Smooth muscle cell of trachea (primary cell): Measurements from ENCODE around the gene COPS6. TPM values are rescaled to one million over a fixed set of nuclear protein-coding genes. Genes with fewer than 3 reads are reported as not detected.

Experiments
- total RNA-seq: library from RNA; depleted of rRNA; stranded (reverse); fragments of >200 nt; gene quantifications from 2 replicates; pipeline ENCODE4 v1.2.1, GENCODE V29; 2014

Gene COPS6
- 74.6 and 113 TPM in 2 replicates for total RNA-seq

DNA sequence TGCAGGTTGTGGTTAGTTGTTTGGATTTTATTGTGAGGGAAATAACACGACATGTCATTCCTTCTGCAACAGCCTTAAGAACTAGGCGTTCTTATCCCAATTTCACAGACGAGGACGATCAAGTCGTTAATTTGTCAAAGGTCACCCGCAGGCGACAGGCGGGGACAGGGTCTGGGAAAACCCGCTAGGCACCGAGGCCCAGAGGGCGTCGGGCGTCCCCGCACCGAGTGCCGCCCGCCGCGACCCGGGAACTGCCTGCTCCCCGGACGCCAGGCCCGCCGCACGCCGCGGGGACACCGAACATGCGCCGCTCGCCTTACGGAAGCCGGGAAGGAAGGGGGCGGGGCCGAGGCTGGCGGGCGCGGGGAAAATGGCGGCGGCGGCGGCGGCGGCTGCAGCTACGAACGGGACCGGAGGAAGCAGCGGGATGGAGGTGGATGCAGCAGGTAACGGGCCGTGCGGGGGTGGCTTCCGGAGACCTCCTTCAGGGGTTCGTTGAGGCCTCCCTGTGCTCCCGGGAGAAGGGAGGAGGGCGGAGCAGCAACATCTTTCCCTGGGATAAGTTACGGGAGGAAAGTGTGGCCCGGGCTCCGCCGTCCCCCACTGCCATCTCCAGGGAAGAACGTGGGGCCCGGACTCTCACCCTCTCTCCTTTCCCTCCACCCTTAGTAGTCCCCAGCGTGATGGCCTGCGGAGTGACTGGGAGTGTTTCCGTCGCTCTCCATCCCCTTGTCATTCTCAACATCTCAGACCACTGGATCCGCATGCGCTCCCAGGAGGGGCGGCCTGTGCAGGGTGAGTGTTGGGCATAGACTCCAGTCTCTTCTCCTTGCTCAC is at the start of gene COPS6:
Gene COPS6, plus strand, starts transcription at position 349 of the 837 bp plus-strand sequence. Its CDS starts 22 bp downstream, at position 371.

GRCh38 chr7:100049441-100050291 is 39.1 kb upstream of the COPS6 start, which contains the start of gene ZSCAN21:
Gene ZSCAN21 (plus strand): TSS chr7:100049774. CDS start chr7:100057007, 7,233 bp downstream.

DNA sequence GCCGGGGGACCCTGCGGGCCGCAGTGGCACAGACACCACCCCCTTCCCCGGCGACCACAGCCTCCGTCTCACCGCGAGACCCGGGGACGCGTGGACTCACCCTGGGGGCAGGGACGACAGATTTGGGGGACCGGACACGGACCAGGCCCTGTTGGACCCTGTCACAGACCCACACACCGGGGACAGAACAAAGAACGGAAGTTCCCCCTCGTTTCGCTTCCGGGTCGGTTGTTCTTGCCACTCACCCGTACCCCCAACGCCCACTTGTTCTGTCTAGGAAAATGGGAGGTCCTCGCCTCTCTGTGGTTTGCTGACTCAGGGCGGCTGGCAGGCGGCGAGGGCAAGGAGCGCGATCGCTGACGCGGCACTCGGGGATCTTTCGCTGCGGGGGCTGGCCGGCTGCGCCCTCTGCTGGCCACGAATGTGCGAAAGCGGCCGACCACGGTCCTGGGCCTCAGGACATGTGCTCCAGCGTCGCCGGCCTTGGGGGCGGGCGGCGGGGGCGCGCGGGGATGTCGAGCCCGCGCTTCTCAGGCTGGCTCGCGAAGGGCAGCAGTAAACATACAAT is 7.2 kb upstream of the COPS6 start, which contains the start of gene ZNF3:
Gene ZNF3, minus strand, starts transcription at position 189 of the 568 bp plus-strand sequence. CDS start 4,366 bp downstream, outside the sequence.

DNA sequence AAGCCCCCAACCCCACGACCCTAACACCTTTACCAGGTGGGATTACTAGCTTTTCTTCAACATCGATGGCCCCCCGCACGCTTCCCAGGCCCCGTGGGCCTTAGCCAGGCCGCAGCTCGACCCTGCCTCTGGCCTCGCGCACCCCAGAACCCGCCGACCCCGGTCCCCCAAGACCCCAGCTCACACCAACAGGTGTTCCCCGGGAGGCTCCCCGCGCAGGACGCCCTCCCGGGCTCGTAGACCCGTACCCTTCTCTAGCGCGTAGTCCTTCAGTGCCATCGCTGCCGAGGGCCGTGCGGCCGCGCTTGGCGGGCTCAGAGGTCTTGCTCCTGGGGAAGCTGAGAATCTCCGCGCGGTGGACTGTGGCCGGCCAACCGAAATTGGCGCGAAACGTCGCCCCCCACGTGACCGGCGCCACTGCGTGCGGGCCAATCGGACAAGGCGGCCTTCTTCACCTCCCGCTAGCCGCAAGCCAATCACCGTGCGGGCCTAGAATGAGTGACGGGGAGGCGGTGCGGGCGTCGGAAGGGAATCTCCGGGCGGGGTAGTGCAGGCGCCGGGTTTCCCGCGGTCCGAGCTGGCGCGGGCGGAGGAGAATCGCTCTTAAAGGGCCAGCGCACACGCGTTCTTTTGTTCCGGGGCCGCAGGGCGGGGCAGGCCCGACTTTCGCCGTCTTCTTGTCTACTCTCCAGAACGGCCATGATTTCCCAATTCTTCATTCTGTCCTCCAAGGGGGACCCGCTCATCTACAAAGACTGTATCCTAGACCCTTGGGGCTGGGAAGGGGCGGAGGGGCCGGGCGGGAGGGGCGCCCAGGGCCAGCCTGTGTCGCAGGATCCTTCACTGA is 12.5 kb downstream of the COPS6 start, which contains the start of the genes AP4M1 and MCM7:
Gene AP4M1, plus strand, starts transcription at position 628 of the 847 bp plus-strand sequence. Its CDS starts 72 bp downstream, at position 700.
Gene MCM7, minus strand, starts transcription at position 382 of the 847 bp plus-strand sequence. Its CDS starts 103 bp downstream, at position 279.

DNA sequence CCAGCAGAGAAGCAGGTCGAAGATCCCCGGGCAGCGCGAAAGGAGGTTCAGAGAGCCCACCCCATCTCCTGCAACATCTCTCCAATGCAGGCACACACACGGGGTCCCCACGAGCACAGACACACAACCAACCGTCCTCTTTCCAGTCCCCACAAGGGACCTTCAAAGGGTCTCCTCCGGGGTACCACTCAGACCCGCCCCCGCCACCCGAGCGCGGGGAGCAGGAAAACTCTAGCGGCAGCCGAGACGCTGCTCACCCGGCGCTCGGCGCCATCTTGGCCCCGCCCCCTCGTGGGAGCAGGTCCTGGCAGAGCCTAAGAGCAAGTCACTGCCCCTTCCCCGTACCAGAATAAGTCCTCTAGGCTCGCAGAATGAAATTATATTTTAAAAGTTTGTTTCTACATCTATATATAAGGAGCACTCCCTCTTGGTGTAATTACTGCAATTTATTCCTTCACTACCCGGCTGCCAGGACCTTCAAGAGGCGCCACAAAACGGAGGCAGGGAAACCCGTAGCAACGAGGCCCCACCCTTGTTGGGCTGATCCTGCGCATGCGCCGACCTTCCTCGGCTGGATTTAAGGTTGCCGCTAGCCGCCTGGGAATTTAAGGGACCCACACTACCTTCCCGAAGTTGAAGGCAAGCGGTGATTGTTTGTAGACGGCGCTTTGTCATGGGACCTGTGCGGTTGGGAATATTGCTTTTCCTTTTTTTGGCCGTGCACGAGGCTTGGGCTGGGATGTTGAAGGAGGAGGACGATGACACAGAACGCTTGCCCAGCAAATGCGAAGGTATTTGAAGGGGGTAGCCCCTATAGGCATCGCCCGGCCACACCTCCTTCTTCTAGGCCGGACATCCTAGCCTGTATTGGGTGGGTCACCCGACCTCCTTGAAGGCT is 30.6 kb downstream of the COPS6 start, which contains the start of the genes CNPY4 and TAF6:
Gene CNPY4, plus strand, starts transcription at position 563 of the 898 bp plus-strand sequence. Its CDS starts 111 bp downstream, at position 674.
Gene TAF6, minus strand, starts transcription at position 287 of the 898 bp plus-strand sequence. CDS start 5,149 bp downstream, outside the sequence.

DNA sequence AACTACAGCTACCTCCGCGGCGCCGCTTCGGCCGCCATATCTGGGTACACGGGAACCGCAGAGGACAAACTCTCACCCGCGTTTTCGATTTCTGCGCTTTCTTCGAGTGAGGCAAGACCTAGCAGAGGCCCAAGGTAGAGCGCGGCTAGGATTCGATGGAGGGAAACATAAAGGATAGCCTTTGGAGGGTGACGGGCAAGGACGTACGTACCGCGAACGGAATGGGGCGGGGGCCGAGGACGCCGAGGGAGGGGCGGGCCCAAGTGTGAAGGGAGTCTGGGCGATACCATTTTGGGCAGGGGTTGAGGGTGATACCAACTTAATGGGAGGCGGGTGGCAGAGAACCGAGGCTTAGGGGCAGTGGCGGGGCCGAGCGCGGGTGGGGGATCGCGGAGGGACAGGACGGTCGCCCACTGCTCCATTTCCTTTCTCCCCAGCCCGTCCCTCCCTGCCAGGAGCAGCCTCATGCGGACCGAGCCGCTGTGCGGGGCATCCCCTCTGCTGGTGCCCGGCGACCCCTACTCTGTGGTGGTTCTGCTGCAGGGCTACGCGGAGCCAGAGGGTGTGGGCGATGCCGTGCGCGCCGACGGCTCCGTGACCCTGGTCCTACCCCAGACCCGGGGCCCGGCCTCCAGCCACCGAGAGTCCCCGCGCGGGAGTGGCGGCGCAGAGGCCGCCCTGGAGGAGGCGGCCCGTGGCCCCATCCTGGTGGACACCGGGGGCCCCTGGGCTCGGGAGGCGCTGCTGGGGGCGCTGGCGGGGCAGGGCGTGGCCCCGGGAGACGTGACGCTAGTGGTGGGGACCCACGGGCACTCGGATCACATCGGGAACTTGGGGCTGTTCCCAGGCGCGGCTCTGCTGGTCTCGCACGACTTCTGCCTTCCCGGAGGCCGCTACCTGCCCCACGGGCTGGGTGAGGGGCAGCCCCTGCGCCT is 38.4 kb downstream of the COPS6 start, which contains the start of gene MBLAC1:
Gene MBLAC1, plus strand, starts transcription at position 37 of the 935 bp plus-strand sequence. Its CDS starts 429 bp downstream, at position 466.

Other genes starting within 250 kb of the COPS6 start
- gene OR2AE1, start 211.9 kb upstream of the COPS6 start, total RNA-seq, result not detected in 2 replicates
- gene TRIM4, start 169.4 kb upstream of the COPS6 start, total RNA-seq, result 38.3 and 46.0 TPM in 2 replicates
- not detected in 2 replicates for gene GJC3, start 159.3 kb upstream of the COPS6 start, total RNA-seq
- not detected in 2 replicates for gene AZGP1, start 112.9 kb upstream of the COPS6 start, total RNA-seq
- 44.7 and 48.1 TPM in 2 replicates for gene ZKSCAN1, start 73.4 kb upstream of the COPS6 start, total RNA-seq
- gene ZSCAN21, start 39.2 kb upstream of the COPS6 start, total RNA-seq, result 10.2 and 13.9 TPM in 2 replicates
- gene ZNF3, start 7.2 kb upstream of the COPS6 start, total RNA-seq, result 24.9 and 32.3 TPM in 2 replicates
- gene MCM7, start 12.4 kb downstream of the COPS6 start, total RNA-seq, result 16.7 and 118 TPM in 2 replicates
- 33.2 and 53.1 TPM in 2 replicates for gene AP4M1, start 12.7 kb downstream of the COPS6 start, total RNA-seq
- 65.5 and 69.7 TPM in 2 replicates for gene TAF6, start 30.4 kb downstream of the COPS6 start, total RNA-seq
- 31.3 and 37.7 TPM in 2 replicates for gene CNPY4, start 30.7 kb downstream of the COPS6 start, total RNA-seq
- 2.5 and 3.6 TPM in 2 replicates for gene MBLAC1, start 38.0 kb downstream of the COPS6 start, total RNA-seq
- gene LAMTOR4, start 59.9 kb downstream of the COPS6 start, total RNA-seq, result 59.9 and 108 TPM in 2 replicates
- 4.8 and 7.1 TPM in 2 replicates for gene TRAPPC14, start 69.8 kb downstream of the COPS6 start, total RNA-seq
- gene GAL3ST4, start 79.6 kb downstream of the COPS6 start, total RNA-seq, result 4.1 and 12.7 TPM in 2 replicates
- 1.8 and 2.6 TPM in 2 replicates for gene GPC2, start 88.4 kb downstream of the COPS6 start, total RNA-seq
- gene STAG3, start 88.9 kb downstream of the COPS6 start, total RNA-seq, result 0.66 and 1.6 TPM in 2 replicates
- 0.17 TPM in 1 of 2 replicates, not detected in the other for gene PVRIG, start 131.0 kb downstream of the COPS6 start, total RNA-seq
- not detected in 2 replicates for gene SPDYE3, start 218.7 kb downstream of the COPS6 start, total RNA-seq